Epithelial cell of esophagus (primary cell): ENCODE data around the gene HMCN1.

Source experiments
- DNase-seq: peaks from one replicate; pipeline ENCODE4 v3.0.0; 2010; ENCODE audit warnings: low read depth
- H3K4me3 ChIP-seq: 2 replicates; pipeline ENCODE4 v1.5.1; 2011; ENCODE audit warnings: mild to moderate bottlenecking, low read length, control low read depth
- CTCF ChIP-seq: IDR thresholded peaks from 2 replicates; pipeline ENCODE4 v1.5.1; 2011; ENCODE audit warnings: low read depth, mild to moderate bottlenecking, low read length, control low read depth, inconsistent platforms; ENCODE audit not compliant: insufficient read depth; ENCODE audit errors: missing control alignments

HMCN1 gene

GRCh38 chr1:186193224-186193623 lies 459.0 kb downstream of the HMCN1 start:
- H3K4me3 ChIP-seq = no peak overlapping the region
- TF ChIP-seq CTCF = no peak
- no peak for DNase-seq

- DNase-seq = no peak
- no peak overlapping the region for H3K4me3 ChIP-seq
- no peak for TF ChIP-seq CTCF
Measured at GRCh38 chr1:186194107-186194756, 460.0 kb downstream of the HMCN1 start.

- no peak for DNase-seq
- H3K4me3 ChIP-seq = no peak overlapping the region
- no peak for TF ChIP-seq CTCF
Measured at GRCh38 chr1:186195377-186195931, 461.3 kb downstream of the HMCN1 start.

- H3K4me3 ChIP-seq = no peak overlapping the region
- DNase-seq = no peak
- TF ChIP-seq CTCF = no peak
Measured at GRCh38 chr1:186202271-186202764, 468.1 kb downstream of the HMCN1 start.

GRCh38 chr1:186202776-186203175 lies 468.6 kb downstream of the HMCN1 start:
- H3K4me3 ChIP-seq = no peak overlapping the region
- TF ChIP-seq CTCF = no peak
- DNase-seq = no peak

- TF ChIP-seq CTCF = no peak
- no peak overlapping the region for H3K4me3 ChIP-seq
- DNase-seq = no peak
Measured at GRCh38 chr1:186206048-186206570, 471.9 kb downstream of the HMCN1 start.
